Glutamatergic neuron (in vitro differentiated cells): ENCODE measurements around the gene CETN2. TPM values are rescaled to one million over a fixed set of nuclear protein-coding genes. Genes with fewer than 3 reads are reported as not detected.

Experiments used
- DNase-seq: peaks from one replicate; pipeline ENCODE4 v3.0.0; 2022
- H3K27ac Mint-ChIP-seq: one replicate; pipeline ENCODE4 v1.8.0; 2020; ENCODE audit warnings: mild to moderate bottlenecking, mixed read lengths, inconsistent platforms; ENCODE audit not compliant: unreplicated experiment
- H3K27me3 Mint-ChIP-seq: one replicate; pipeline ENCODE4 v1.8.0; 2020; ENCODE audit warnings: mild to moderate bottlenecking, moderate library complexity, mixed read lengths, inconsistent platforms; ENCODE audit not compliant: unreplicated experiment
- H3K36me3 Mint-ChIP-seq: one replicate; pipeline ENCODE4 v1.8.0; 2020; ENCODE audit warnings: mild to moderate bottlenecking, mixed read lengths, inconsistent platforms; ENCODE audit not compliant: unreplicated experiment
- H3K4me1 Mint-ChIP-seq: one replicate; pipeline ENCODE4 v1.8.0; 2020; ENCODE audit warnings: mild to moderate bottlenecking, low read depth, mixed read lengths, inconsistent platforms; ENCODE audit not compliant: unreplicated experiment
- H3K4me3 Mint-ChIP-seq: one replicate; pipeline ENCODE4 v1.8.0; 2020; ENCODE audit warnings: mild to moderate bottlenecking, mixed read lengths, inconsistent platforms; ENCODE audit not compliant: unreplicated experiment
- H3K9me3 Mint-ChIP-seq: one replicate; pipeline ENCODE4 v1.8.0; 2020; ENCODE audit warnings: mild to moderate bottlenecking, moderate library complexity, mixed read lengths, inconsistent platforms; ENCODE audit not compliant: unreplicated experiment
- CTCF ChIP-seq: fragments of 200-600 bp; sonication (generic); IDR thresholded peaks from one replicate; pipeline ENCODE4 v1.5.0; 2021; ENCODE audit not compliant: partially characterized antibody, unreplicated experiment
- total RNA-seq: library from RNA; stranded (reverse); fragmentation: NEBNext Ultra II Directional; extraction: Animal tissue kit (Norgen Biotek cat#: 25700); gene quantifications from one replicate; pipeline ENCODE4 v1.2.1, GENCODE V29; 2021; ENCODE audit not compliant: unreplicated experiment

The CETN2 gene
- total RNA-seq, 1 donor from 2014 or later, result 23.6 TPM

- H3K27me3 Mint-ChIP-seq, result peaks cover 2% of the 10 kb centered on the region
- peaks cover 3% of the 10 kb centered on the region for H3K9me3 Mint-ChIP-seq
- TF ChIP-seq CTCF, result no peak
- H3K36me3 Mint-ChIP-seq, result peaks cover 5% of the 10 kb centered on the region
- no peak overlapping the region for H3K27ac Mint-ChIP-seq
- H3K4me1 Mint-ChIP-seq, result no peaks in the 10 kb centered on the region
- no peak for DNase-seq
- H3K4me3 Mint-ChIP-seq, result no peak overlapping the region
Observed at GRCh38 chrX:152872522-152872921, 42.0 kb upstream of the CETN2 start.

GRCh38 chrX:152871260-152871659 is 40.7 kb upstream of the CETN2 start:
- no peak overlapping the region for H3K4me3 Mint-ChIP-seq
- H3K36me3 Mint-ChIP-seq, result peaks cover 5% of the 10 kb centered on the region
- H3K27ac Mint-ChIP-seq, result no peak overlapping the region
- no peaks in the 10 kb centered on the region for H3K4me1 Mint-ChIP-seq
- no peak for DNase-seq
- peaks cover 3% of the 10 kb centered on the region for H3K9me3 Mint-ChIP-seq
- no peak for TF ChIP-seq CTCF
- peaks cover 2% of the 10 kb centered on the region for H3K27me3 Mint-ChIP-seq

- no peak for TF ChIP-seq CTCF
- Mint-ChIP-seq H3K4me1 (no peaks in the 10 kb centered on the region), H3K4me3 (no peak overlapping the region), H3K27me3 (peaks cover 2% of the 10 kb centered on the region), H3K27ac (no peak overlapping the region), H3K9me3 (peaks cover 3% of the 10 kb centered on the region), H3K36me3 (peaks cover 1% of the 10 kb centered on the region)
- DNase-seq, result no peak
Observed at GRCh38 chrX:152869972-152870371, 39.4 kb upstream of the CETN2 start.

GRCh38 chrX:152866386-152866785 is 35.8 kb upstream of the CETN2 start:
- no peak for DNase-seq
- H3K27ac Mint-ChIP-seq, result no peak overlapping the region
- H3K4me3 Mint-ChIP-seq, result no peak overlapping the region

More at GRCh38 chrX:152866386-152866785, 35.8 kb upstream of the CETN2 start:
- no peaks in the 10 kb centered on the region for H3K4me1 Mint-ChIP-seq
- no peaks in the 10 kb centered on the region for H3K36me3 Mint-ChIP-seq
- peaks cover 2% of the 10 kb centered on the region for H3K27me3 Mint-ChIP-seq
- TF ChIP-seq CTCF, result no peak
- H3K9me3 Mint-ChIP-seq, result no peaks in the 10 kb centered on the region
